Measurements from ENCODE around the gene HPCAL4.

GRCh38 chr1:39670689-39671088, 20.5 kb downstream of the HPCAL4 start:
- TF ChIP-seq MAX (IDR thresholded peaks at IDR 0.05; ENCODE audit: low read depth, low read length) (no peak), RCOR1 (conservative IDR thresholded peaks at IDR 0.05; ENCODE audit: low read depth, low read length) (no peak), MYC (IDR thresholded peaks at IDR 0.05; ENCODE audit: insufficient read depth, insufficient read length, insufficient replicate concordance, low read length, severe bottlenecking) (no peak), GABPA (IDR thresholded peaks at IDR 0.05; ENCODE audit: low read depth) (no peak), EP300 (IDR thresholded peaks at IDR 0.05; ENCODE audit: borderline replicate concordance in 1 of 2, control insufficient read depth in 1 of 2, low read depth in 2 of 2, low read length in 2 of 2) (no peak), RAD21 (IDR thresholded peaks at IDR 0.05; ENCODE audit: insufficient read depth, low read depth, low read length) (no peak)

Data from GM12878 (cell line).